ENCODE data around the gene CCDC112.
A peak's percentile ranks its signal among the peaks of the same experiment; 100 is the strongest.

Gene CCDC112

DNA sequence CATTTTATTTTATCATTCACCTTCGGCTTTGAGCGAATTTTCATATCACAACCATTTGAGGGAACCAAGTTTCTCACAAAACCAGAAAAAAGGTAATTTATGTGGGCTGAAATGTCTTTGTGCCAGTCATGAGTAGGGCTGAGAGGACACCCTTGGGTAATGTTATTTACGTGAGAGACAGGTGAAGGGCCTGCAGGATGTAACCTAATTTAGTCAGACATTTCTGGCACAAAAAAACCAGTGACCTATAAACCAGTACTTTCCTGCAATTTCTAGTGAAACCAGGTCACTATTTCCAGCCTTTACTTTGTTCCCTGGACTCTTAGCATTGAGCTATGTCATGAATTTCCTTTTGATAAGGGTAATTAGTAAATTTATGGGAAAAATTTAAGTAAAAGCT, 17.2 kb upstream of the CCDC112 start:
- no peak for DNase-seq

GRCh38 chr5:115313052-115313451, 16.6 kb upstream of the CCDC112 start:
- DNase-seq = no peak

- DNase-seq = peak; percentile 49
Measured at GRCh38 chr5:115309751-115310370, 13.4 kb upstream of the CCDC112 start.

GRCh38 chr5:115308815-115309214, 12.4 kb upstream of the CCDC112 start:
- DNase-seq = no peak

DNA sequence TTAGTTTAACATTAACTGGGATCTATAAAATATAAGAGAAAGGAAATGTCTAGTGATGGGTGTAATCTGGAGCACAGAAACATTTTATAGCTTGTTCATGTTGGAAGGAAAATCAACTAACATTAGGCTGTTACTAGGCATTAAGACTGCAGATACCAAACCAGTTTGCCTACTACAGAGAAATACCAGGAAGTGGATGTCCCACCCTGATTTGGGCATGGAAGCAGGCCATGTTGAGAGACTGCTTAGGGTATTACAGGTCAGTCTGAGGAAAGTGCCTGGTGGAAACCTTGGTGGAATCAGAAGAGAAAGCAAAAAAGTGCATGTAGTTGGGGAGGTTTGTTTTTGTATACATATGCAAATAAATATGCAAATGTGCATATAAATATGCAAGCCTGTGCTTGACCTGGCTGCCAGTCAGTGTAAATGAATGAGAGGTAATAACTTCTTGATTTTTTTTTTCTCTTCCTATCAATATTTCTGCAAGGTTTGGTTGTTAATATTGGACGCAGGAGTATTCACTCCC, 9.6 kb upstream of the CCDC112 start:
- no peak for DNase-seq

- no peak for DNase-seq
Measured at GRCh38 chr5:115304496-115304895, 8.0 kb upstream of the CCDC112 start.

GRCh38 chr5:115298811-115299210, 2.4 kb upstream of the CCDC112 start:
- no peak for DNase-seq

DNA sequence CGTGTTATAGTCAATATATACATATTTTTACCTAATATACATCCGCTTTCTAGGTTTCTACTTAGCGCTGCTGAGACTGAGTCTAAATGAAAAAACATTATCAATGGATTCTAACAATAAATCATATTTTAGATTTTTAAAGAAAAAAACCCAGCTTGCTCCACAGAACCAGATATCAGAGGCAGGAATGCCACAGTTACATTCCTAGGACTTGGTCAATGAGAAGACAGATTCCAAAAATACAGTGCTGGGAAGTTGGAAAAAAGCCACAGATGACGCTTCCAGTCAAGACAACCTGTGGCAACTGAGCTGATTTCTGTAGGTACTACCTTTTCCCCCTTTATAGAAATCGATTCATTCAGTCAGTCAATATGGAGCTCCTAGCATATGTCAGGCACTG, 577 bp upstream of the CCDC112 start:
- DNase-seq = no peak

DNA sequence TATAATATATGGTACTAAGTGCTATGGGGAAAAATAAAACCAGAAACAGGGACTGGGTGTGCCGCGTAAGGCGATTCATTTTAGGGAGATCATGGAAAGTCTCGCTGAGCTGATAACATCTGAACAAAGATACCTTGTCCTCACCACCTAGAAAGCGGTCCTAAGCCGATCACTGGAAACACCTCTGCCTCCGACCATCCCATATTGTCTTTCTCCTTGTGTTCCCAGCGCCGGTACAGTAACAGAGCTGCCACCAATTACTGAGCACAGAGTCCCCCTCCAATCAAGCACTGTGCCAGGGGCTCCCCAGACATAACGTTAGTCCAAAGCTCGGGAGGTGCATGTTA, 704 bp downstream of the CCDC112 start:
- no peak for DNase-seq

- no peak for DNase-seq
Measured at GRCh38 chr5:115291397-115291796, 5.1 kb downstream of the CCDC112 start.

DNA sequence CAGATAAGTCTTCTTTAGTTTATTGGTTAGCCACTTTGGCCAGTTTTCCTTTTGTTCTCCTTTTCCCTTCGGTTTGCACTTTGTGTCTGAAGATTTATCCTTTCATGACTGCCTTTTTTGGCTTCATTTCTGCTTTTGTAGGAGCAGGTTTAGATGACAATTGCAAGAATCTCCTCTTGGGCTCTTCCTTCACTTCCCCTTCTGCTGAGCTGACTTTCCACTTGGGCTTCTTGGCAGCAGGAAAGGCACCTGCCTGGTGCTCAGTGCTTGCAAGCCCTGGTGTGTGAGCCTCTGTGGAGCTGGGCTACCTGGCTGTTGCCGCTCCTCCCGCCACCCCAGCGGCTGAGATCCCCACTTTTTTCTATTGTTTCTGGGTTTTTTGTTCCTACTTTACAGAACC, 7.3 kb downstream of the CCDC112 start:
- DNase-seq = no peak

GRCh38 chr5:115284021-115284420, 12.4 kb downstream of the CCDC112 start:
- DNase-seq = no peak

DNA sequence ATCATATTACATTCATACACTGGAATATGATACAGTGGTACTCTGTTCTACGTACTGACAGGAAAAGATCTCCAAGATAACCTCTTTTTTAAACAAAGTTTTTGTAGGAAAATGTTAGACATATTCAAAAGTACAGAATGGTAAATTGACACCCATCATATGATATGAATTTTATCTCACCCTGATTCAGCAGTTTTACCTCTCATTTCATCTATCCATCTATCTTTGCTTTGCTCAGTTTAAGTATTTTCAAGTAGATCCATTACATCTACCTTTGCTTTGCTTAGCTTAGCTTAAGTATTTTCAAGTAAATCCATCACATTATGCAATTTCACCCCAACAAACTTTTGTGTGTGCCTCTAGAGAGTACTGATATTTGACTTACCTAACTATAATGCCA, 14.3 kb downstream of the CCDC112 start:
- no peak for DNase-seq

DNA sequence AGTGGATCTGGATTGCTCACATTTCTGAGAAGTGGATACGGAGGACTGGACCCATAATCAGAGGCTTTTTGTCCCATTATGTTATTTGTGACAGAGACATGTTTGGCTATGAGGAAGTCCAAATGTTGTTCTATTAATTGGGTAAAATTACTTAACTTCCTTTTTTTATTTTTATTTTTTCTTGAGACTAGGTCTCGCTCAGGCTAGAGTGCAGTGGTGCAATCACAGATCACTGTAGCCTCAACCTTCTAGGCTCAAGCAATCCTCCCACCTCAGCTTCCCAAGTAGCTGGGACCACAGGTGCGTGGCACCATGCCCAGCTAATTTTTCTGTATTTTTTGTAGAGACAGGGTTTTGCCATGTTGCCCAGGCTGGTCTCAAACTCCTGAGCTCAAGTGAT, 21.9 kb downstream of the CCDC112 start:
- no peak for DNase-seq

- no peak for DNase-seq
Measured at GRCh38 chr5:115272297-115272958, 24.0 kb downstream of the CCDC112 start.

DNA sequence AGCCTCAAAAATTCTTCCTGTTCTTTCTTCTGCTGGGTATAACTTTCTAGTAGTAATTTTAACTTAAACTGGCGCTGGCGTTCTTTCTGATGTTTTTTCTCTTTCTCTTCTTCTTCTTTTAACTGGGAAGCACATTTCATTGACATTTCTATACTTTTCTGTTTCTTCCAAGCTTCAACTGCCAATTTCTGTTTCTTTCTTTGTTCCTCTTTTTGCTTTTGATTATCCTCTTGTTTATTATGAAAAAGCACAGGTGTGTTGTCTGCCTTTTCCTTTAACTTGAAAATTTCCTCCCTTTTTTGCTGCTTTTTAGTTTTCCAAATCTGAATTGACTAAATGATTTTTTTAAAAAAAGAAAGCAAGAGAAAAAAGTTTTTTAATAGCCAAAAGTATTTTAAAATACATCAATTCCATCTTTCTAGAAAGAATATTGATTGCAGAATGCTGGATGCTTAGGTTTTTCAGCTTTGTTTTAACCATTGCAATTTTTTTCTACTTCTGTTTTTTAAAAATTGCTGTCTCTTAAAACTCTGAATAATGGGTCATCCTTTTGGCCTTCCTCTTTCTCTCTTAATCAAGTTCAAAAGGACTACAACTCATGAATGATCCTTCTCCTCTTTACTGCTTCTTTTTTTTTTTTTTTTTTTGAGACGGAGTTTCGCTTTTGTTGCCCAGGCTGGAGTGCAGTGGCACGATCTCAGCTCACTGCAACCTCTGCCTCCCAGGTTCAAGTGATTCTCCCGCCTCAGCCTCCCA, 25.0 kb downstream of the CCDC112 start:
- DNase-seq = no peak

DNA sequence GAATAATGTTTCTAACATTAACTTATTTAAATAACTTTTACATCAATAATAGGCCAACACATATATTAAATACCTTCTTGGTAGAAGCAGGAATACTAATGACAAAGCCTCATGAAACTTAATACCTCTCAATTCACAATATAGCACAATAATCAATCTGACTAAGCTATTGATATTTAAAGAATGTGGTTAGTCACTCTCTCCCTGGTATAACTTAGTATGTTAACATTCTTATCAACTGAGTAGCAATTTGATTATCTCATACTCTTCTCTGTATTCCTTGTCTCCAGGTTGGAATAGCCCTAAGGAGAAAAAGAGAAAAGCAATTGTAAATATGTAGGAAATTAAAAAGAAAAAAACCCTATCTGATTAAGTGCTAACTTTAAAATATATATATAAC, 28.8 kb downstream of the CCDC112 start:
- DNase-seq = no peak

GRCh38 chr5:115265220-115265619, 31.2 kb downstream of the CCDC112 start:
- no peak for DNase-seq

- DNase-seq = no peak
Measured at GRCh38 chr5:115264786-115265185, 31.7 kb downstream of the CCDC112 start.

DNA sequence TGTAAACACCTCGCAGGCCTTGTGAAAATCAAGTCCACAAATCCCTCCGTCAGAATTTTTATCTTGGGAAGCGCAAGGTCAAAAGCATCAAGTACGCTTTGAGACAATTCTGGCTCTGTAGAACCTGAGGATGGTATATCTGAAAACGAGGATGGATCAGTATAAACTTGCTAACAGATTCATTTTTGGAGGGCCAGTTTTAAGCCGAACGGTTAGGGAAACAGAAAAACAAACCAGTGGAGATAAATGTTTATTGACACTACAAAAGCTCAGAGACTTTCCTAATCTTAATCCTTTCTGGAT, 33.4 kb downstream of the CCDC112 start:
- no peak for DNase-seq

- peak; percentile 70 for DNase-seq
Measured at GRCh38 chr5:115262321-115263077, 34.0 kb downstream of the CCDC112 start, which contains the start of gene PGGT1B. PGGT1B (minus strand) TSS chr5:115262877; CDS start chr5:115262851, 26 bp downstream.

DNA sequence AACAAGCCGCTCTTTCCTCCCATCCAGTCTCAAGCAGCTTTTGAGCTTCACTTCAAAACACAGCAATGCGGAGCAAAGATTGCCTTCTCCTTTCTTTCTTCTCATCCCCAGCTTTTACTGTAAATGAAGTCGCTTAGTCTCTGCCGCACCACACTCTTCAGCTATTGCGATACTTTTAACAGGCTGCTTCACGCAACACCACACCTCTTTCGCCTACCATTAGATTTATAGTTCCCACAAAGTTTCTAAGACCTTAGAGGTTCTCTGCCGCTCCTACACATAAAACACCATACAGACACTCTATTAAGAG, 34.5 kb downstream of the CCDC112 start:
- DNase-seq = no peak

DNA sequence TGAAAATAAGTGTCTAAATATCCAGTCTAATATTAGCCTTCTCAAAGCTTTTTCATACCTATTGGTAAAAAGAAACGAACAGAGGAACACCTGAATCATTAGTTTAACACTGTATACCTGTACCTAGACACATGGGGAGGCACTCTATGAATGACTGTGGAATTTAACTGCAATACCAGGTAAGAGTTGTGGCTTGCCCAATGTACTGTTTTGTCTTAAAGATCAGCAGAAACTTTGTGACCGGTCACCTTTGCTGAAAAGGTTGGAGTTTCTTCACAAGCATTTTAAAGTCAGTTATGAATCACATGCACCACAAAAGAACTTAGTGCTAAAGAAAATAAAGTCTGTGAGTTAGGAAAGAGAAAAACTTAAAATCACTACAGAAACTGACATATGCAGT, 36.2 kb downstream of the CCDC112 start:
- DNase-seq = no peak

DNA sequence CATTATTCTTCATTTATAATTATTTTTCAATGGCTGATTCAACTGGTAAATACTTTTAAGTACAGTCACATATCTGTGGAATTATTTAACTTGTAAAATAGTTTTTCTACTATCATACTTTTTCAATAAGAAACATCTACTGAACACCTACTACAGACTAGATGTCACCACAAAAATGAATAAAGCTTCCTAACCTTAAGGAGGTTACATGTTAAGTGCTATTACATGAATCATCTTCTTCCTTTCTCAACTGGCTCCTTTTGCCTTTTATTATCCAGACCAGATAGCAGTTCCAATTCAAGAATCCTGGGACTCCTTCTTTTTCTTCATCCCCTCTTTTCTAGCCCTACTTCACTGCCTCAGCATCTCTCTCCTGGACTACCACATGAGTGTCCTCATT, 38.5 kb downstream of the CCDC112 start:
- DNase-seq = no peak
